Measurements from ENCODE around the gene CCNJ. TPM values are rescaled to one million over a fixed set of nuclear protein-coding genes. Genes with fewer than 3 reads are reported as not detected.

CCNJ gene
- total and polyA plus RNA-seq, 9 of the 15 experiments (the other 6 are each of a cell fraction or from before 2014, with no cell fraction given) = 0.69 to 15.7 (median 9.2) TPM

- TF ChIP-seq ZNF76 (CRISPR knock-in tag; IDR thresholded peaks at IDR 0.05; ENCODE audit: borderline replicate concordance) = no peak
- TF ChIP-seq SMARCC2 (IDR thresholded peaks at IDR 0.05; ENCODE audit: low read depth) = no peak
- no peak for TF ChIP-seq KHSRP (IDR thresholded peaks at IDR 0.05)
- no peak for TF ChIP-seq CBFA2T2 (conservative IDR thresholded peaks at IDR 0.05)
- no peak; the same call in 1 of the 2 replicates for TF ChIP-seq TRIM25 (IDR thresholded peaks at IDR 0.05; ENCODE audit: borderline replicate concordance)
- peak; percentile 9 for TF ChIP-seq MEIS2 (IDR thresholded peaks at IDR 0.05; ENCODE audit: partially characterized antibody)
- no peak for TF ChIP-seq SREBF1 (IDR thresholded peaks at IDR 0.05; ENCODE audit: borderline replicate concordance, low read depth, low read length)
- TF ChIP-seq ZNF696 (CRISPR knock-in tag; conservative IDR thresholded peaks at IDR 0.05) = no peak
- no peak for TF ChIP-seq ZNF280B (CRISPR knock-in tag; IDR thresholded peaks at IDR 0.05)
- no peak for TF ChIP-seq HOXB6 (CRISPR knock-in tag; IDR thresholded peaks at IDR 0.05; ENCODE audit: borderline replicate concordance)
- TF ChIP-seq SREBF2 (CRISPR knock-in tag; IDR thresholded peaks at IDR 0.05) = 0 out of 2 replicates have a peak, but pooled peaks have one; percentile 18
- TF ChIP-seq ZHX1 (conservative IDR thresholded peaks at IDR 0.05; ENCODE audit: low read length) = peak; percentile 22; the same call in 1 of the 2 replicates
- TF ChIP-seq HCFC1 (IDR thresholded peaks at IDR 0.05; ENCODE audit: low read depth, low read length) = peak; percentile 37
- TF ChIP-seq MTA2 (IDR thresholded peaks at IDR 0.05; ENCODE audit: low read depth) = no peak
- peak; percentile 18; the same call in 1 of the 2 replicates for TF ChIP-seq TRIM28 (IDR thresholded peaks at IDR 0.05)
- TF ChIP-seq THRAP3 (IDR thresholded peaks at IDR 0.05; ENCODE audit: borderline replicate concordance) = no peak
- no peak for TF ChIP-seq ZFPM2 (CRISPR knock-in tag; IDR thresholded peaks at IDR 0.05)
- no peak for TF ChIP-seq RBM14 (IDR thresholded peaks at IDR 0.05; ENCODE audit: borderline replicate concordance, insufficient read depth, low read depth, low read length)
- TF ChIP-seq HOMEZ (CRISPR knock-in tag; IDR thresholded peaks at IDR 0.05) = no peak
- TF ChIP-seq ZFX (CRISPR knock-in tag; IDR thresholded peaks at IDR 0.05) = peak; percentile 82
- no peak for TF ChIP-seq ZC3H11A (IDR thresholded peaks at IDR 0.05; ENCODE audit: low read depth, low read length)
- no peak for TF ChIP-seq ZNF239 (CRISPR knock-in tag; IDR thresholded peaks at IDR 0.05)
Measured at GRCh38 chr10:96089670-96090462, 46.5 kb downstream of the CCNJ start (continued).

Measured in K562 (cell line).